Fibroblast of the conjunctiva (primary cell): ENCODE data around the gene CHCHD4.
"Not testable (repeated sequence)": the region's sequence is repeated elsewhere in the genome, so short reads cannot be mapped to it uniquely, and the experiment has no call there.

Experiments
- DNase-seq: peaks from one replicate; pipeline ENCODE4 v3.0.0-alpha.2; 2010; ENCODE audit warnings: low read depth

Gene CHCHD4

DNA sequence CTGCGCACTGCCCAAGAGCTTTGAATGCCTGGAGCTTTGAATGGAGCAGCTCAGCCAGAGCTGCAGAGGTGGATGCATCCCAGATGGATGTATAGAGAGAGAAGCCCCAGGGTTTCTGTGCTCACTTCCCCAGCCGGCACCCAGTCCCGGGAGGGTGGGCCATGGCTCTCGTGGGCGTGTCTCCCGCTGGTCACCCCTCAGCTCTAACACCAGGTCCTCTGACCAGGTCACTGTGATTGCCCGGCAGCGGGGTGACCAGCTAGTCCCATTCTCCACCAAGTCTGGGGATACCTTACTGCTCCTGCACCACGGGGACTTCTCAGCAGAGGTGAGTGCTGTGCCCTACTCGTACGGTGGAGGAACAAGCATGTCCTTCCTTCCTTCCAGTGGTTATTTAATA lies 10.9 kb upstream of the CHCHD4 start:
- no peak for DNase-seq

DNA sequence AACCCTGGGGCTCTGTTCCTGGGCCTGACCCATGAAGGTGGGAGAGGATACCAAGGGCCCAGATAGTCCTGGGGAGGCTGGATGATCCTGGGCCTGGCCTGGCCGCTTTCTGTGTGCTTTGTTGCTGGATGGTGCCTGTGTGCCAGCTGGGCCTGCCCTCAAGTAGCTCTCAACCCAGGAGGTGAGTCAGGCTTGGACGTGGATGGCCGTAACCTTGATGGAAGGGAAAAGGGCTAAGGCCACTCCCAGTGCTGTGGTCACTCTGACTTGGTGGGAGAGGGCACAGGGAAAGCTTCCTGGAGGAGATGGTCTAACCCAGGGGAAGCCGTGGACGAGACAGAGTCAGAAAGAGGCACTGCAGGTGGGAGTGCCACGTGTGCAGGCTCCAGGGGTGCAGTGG lies 9.6 kb upstream of the CHCHD4 start:
- no peak for DNase-seq

GRCh38 chr3:14133876-14134275 lies 9.2 kb upstream of the CHCHD4 start:
- DNase-seq = no peak

DNA sequence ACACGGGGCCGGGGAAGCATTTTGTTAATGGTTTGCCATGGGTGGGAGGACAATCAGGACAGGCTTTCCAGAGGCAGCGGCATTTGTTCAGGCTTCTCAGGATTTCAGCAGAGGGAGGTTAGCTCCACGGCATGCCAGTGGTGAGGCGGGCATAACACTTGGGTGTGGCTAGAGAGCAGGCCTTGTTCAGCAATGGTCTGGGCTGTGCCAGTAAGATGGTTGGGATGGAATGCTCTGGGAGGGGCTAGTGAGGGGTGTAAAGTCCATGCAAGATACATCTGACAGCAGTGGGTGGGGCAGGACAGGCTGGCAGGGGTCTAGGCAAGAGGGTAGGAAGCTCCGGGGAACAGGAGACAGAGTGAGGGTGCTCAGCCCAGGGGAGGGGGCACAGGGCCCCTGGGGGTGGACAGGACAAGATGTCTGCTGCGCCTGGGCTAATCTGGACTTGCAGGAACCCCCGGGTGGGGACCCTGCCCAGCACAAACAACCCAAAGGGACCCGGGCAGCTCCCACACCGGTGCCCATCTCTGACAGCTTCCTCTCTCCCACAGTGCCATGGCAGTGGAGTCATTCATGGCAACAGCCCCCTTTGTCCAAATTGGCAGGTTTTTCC lies 8.6 kb upstream of the CHCHD4 start:
- no peak for DNase-seq

DNA sequence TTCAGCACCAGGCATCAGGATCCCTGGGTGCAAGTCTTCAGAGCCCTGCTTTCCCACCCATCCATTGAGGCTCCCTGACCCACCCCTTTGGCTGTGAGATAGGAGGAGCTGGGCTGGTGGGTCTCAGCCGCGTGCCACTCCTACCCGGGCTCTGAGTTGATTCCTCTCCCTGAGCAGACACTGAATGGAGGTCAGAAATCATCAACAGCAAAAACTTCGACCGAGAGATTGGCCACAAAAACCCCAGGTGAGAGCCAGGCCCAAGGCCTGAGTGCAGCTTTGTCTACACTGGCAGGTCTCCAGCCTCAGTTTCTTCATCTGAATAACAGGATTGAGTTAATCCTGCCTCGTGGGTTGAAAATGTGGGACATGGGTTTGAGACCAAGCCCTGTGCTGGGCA lies 8.0 kb upstream of the CHCHD4 start:
- no peak for DNase-seq

DNA sequence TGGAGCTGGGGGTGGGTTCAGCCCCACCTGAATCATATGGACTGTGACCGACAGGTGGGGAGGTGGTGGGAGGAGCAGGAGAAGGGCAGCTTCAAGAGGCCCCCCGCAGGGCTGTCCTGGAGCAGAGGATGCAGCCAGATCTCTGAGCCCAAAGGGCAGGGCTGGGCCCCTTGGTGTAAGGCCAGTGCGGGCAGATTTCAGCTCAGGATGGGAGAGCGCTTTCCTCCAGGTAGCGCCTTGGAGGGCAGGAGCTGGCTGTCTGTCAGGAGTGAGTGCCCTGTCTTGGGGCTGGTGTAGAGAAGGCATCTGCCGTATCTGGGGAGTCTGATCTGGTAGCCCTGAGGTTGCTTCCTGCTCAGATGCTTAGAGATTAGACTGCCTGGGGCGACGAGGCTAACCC lies 7.5 kb upstream of the CHCHD4 start:
- DNase-seq = no peak

DNA sequence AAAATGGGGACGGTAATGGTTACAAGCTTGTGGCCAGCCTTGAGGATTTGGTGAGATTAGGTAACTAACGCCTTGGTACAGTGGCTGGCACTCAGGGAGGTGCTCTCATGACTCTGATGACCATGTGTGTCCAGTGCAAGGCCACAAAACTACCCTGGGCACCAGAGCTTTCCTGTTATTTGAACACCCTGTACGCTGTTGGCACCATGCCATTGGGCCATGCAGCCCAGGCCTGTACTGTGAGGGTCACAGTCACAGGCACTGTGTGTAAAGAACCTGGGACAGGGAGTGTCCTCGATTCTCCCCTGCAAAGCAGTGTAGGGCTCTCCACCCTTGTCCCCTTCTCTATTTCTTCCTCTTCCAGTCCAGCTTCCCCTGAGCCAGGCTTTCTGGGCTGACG lies 6.5 kb upstream of the CHCHD4 start:
- no peak for DNase-seq

DNA sequence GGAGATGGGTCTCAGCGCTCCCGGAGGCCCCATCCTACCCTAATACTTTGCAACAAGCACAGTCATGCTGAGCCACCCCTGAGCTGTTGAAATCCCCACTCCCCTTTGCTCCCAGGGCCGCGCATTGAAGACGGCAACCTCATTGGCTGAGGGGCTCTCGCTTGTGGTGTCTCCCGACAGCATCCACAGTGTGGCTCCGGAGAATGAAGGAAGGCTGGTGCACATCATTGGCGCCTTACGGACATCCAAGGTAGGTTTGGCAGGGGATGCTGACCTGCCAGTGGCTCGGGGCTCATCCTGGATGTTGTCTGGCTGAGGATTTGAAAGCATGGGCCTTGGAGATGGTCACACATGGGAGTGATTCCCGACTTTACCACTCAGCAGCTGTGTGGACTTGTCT lies 6.0 kb upstream of the CHCHD4 start:
- DNase-seq = no peak

DNA sequence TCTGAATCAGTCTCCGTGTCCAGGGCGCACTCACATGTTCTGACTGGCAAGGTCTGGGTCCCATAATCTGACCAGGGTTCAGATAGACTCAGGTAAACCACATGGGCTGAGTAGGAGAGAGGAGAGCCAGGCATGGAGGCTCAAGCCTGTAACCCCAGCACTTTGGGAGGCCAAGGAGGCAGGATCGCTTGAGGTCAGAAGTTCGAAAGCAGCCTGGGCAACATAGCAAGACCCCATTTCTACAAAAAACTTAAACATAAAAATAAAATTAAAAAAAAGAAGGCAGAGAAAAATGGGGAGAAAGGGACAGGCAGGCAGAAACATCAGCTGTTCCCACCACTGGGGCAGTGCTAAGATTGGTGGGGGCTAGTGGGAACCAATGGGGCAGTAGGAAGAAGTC lies 5.6 kb upstream of the CHCHD4 start:
- no peak for DNase-seq

- no peak for DNase-seq
Observed at GRCh38 chr3:14129296-14129695, 4.6 kb upstream of the CHCHD4 start.

DNA sequence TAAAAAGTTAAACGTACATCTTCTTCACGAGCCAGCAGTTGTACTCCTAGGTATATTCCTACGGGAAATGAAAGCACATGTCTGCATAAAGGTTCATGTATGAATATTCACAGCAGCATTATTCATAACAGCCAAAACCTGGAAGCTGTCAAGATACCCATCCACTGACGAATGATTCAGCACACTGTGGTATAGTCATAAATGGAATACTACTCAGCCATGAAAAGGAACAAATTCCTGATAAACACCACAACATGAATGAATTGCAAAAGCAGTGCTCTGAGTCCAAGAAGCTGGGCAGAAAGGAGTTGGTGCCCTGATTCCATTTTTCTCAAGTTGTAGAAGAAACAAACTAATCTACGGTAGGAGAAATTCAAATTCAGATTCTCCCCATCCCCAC lies 4.1 kb upstream of the CHCHD4 start:
- no peak for DNase-seq

GRCh38 chr3:14127516-14128161 lies 3.0 kb upstream of the CHCHD4 start:
- DNase-seq = no peak

- no peak for DNase-seq
Observed at GRCh38 chr3:14126887-14127505, 2.3 kb upstream of the CHCHD4 start.

GRCh38 chr3:14126017-14126886 lies 1.6 kb upstream of the CHCHD4 start:
- DNase-seq = no peak

GRCh38 chr3:14125193-14126016 lies 735 bp upstream of the CHCHD4 start:
- DNase-seq = peak; percentile 97

GRCh38 chr3:14124223-14124614 lies 451 bp downstream of the CHCHD4 start:
- DNase-seq = no peak

- no peak for DNase-seq
Observed at GRCh38 chr3:14123308-14124222, 1.1 kb downstream of the CHCHD4 start.

- DNase-seq = no peak
Observed at GRCh38 chr3:14122301-14122700, 2.4 kb downstream of the CHCHD4 start.

DNA sequence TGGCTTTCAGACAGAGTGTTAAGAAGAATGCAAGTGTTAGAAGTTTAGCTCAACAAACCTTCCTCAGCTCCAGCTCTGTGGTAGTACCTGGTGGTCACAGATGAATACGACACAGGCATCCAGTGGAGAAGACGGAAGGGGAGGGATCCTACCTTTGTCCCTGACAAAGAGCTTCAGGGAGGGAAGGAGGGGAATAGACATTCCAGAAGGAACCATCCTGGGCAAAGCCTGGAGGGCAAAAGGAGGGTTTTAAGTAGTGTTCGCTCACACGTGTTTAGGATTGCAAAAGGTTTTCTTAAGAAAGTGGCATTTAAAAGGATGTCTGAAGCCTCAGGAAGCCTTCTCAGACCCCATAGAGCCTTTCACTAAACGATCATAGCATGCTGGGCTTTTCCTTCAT lies 2.8 kb downstream of the CHCHD4 start:
- no peak for DNase-seq

- not testable (repeated sequence) for DNase-seq
Observed at GRCh38 chr3:14120921-14121448, 3.7 kb downstream of the CHCHD4 start.
